ENCODE data around the gene SKIC3. TPM values are rescaled to one million over a fixed set of nuclear protein-coding genes. Genes with fewer than 3 reads are reported as not detected.

The SKIC3 gene
- total RNA-seq, 1 experiment from 2014 or later = 37.6 TPM

GRCh38 chr5:95555553-95555952, 776 bp upstream of the SKIC3 start:
- Histone ChIP-seq H3K9me3 (ENCODE audit: low read length) (no peaks in the 10 kb centered on the region), H3K79me2 (ENCODE audit: low read length) (peaks cover 64% of the 10 kb centered on the region), H3K27ac (ENCODE audit: low read length) (peak overlapping the region; percentile 74), H3K9me2 (replicated peaks; ENCODE audit: low read length) (no peaks in the 10 kb centered on the region), H3K4me3 (ENCODE audit: low read length) (peak overlapping the region; percentile 78), H3K27me3 (ENCODE audit: low read length) (no peaks in the 10 kb centered on the region), H3F3A (ENCODE audit: low read length, unreplicated experiment) (no peaks in the 10 kb centered on the region), H4K20me1 (ENCODE audit: low read length) (no peaks in the 10 kb centered on the region), H3K9ac (ENCODE audit: low read length) (peak overlapping the region; percentile 81), H2AFZ (ENCODE audit: low read length) (peak overlapping the region; percentile 88), H3K36me3 (ENCODE audit: low read depth, low read length) (no peaks in the 10 kb centered on the region; the same call in 1 of the 2 replicates), H3K4me1 (ENCODE audit: insufficient read depth, low read length) (peaks cover 9% of the 10 kb centered on the region), H3K4me2 (ENCODE audit: low read length) (peak overlapping the region; percentile 90)
- intact Hi-C loops (cut with micrococcal nuclease) = loop anchor here (1.0 to 10.0 kb wide), 5 partner anchors 10 to 269 kb away; partner anchors contain the start of genes GLRX, RFESD and RHOBTB3
- DNase-seq = peak; percentile 5
- no peak for ATAC-seq
- BruUV-seq (replicated peaks) = no TSS peak
- TF ChIP-seq EZH2phosphoT487 (IDR thresholded peaks at IDR 0.05; ENCODE audit: borderline replicate concordance, low read length) = no peak
- no peak for TF ChIP-seq EZH2 (IDR thresholded peaks at IDR 0.05; ENCODE audit: low read length, unreplicated experiment)
- TF ChIP-seq, protein P1, sequence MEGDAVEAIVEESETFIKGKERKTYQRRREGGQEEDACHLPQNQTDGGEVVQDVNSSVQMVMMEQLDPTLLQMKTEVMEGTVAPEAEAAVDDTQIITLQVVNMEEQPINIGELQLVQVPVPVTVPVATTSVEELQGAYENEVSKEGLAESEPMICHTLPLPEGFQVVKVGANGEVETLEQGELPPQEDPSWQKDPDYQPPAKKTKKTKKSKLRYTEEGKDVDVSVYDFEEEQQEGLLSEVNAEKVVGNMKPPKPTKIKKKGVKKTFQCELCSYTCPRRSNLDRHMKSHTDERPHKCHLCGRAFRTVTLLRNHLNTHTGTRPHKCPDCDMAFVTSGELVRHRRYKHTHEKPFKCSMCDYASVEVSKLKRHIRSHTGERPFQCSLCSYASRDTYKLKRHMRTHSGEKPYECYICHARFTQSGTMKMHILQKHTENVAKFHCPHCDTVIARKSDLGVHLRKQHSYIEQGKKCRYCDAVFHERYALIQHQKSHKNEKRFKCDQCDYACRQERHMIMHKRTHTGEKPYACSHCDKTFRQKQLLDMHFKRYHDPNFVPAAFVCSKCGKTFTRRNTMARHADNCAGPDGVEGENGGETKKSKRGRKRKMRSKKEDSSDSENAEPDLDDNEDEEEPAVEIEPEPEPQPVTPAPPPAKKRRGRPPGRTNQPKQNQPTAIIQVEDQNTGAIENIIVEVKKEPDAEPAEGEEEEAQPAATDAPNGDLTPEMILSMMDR (conservative IDR thresholded peaks at IDR 0.05; ENCODE audit: low read depth, low read length) = no peak
- ChIA-PET CTCF (interaction anchor here (0.5 kb wide), 1 partner anchor 271 kb away, joined by 3 read pairs; no protein-coding TSS in a partner anchor), POLR2A (ENCODE audit: unreplicated experiment) (interaction anchor here (0.5 to 0.7 kb wide), 3 partner anchors 215 to 514 kb away, joined by 3 to 4 read pairs (median 4); no protein-coding TSS in a partner anchor)

DNA sequence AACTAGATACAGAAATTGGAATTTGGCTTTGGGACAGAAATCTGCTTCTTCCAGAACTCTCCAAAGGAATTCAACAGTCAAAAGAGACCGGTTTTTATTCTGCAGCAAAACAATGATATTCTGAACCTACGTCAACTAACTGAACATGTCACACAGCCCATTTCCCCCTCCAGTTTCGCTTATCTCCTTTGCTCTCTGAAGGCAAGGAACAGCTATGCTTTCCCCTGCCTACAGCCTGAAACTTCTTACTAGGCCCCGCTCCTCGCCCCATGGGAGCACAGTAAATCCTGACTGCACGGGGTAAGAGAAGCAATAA, 488 bp downstream of the SKIC3 start:
- Histone ChIP-seq H3K4me3 (ENCODE audit: low read length) (peak overlapping the region; percentile 78), H3K9me3 (ENCODE audit: low read length) (no peaks in the 10 kb centered on the region), H3K36me3 (ENCODE audit: low read depth, low read length) (no peaks in the 10 kb centered on the region; the same call in 1 of the 2 replicates), H4K20me1 (ENCODE audit: low read length) (no peaks in the 10 kb centered on the region), H3K4me1 (ENCODE audit: insufficient read depth, low read length) (peaks cover 9% of the 10 kb centered on the region), H2AFZ (ENCODE audit: low read length) (peak overlapping the region; percentile 88), H3K9ac (ENCODE audit: low read length) (peak overlapping the region; percentile 81), H3K4me2 (ENCODE audit: low read length) (peak overlapping the region; percentile 90), H3K27me3 (ENCODE audit: low read length) (no peaks in the 10 kb centered on the region), H3F3A (ENCODE audit: low read length, unreplicated experiment) (no peaks in the 10 kb centered on the region), H3K27ac (ENCODE audit: low read length) (peak overlapping the region; percentile 74), H3K9me2 (replicated peaks; ENCODE audit: low read length) (no peaks in the 10 kb centered on the region), H3K79me2 (ENCODE audit: low read length) (peaks cover 71% of the 10 kb centered on the region)
- ATAC-seq = peak; percentile 45; the same call in 1 of the 2 replicates
- TF ChIP-seq EZH2 (IDR thresholded peaks at IDR 0.05; ENCODE audit: low read length, unreplicated experiment) = no peak
- TF ChIP-seq EZH2phosphoT487 (IDR thresholded peaks at IDR 0.05; ENCODE audit: borderline replicate concordance, low read length) = no peak
- TF ChIP-seq, protein P1 (conservative IDR thresholded peaks at IDR 0.05; ENCODE audit: low read depth, low read length) = no peak
- DNase-seq = no peak
- ChIA-PET CTCF (interaction anchor here (0.5 to 0.6 kb wide), 2 partner anchors 93 to 270 kb away, joined by 4 read pairs; partner anchors contain the start of gene RFESD), POLR2A (ENCODE audit: unreplicated experiment) (no interaction called here)
- intact Hi-C loops (cut with micrococcal nuclease) = loop anchor here (2.0 to 10.0 kb wide), 3 partner anchors 37 to 271 kb away; partner anchors contain the start of genes GLRX and RHOBTB3
- BruUV-seq (replicated peaks) = TSS peak; percentile 76

- Histone ChIP-seq H3F3A (ENCODE audit: low read length, unreplicated experiment) (no peaks in the 10 kb centered on the region), H3K4me1 (ENCODE audit: insufficient read depth, low read length) (0 out of 2 replicates have a peak, but pooled peaks cover 4% of the 10 kb centered on the region), H2AFZ (ENCODE audit: low read length) (no peak overlapping the region), H3K9me3 (ENCODE audit: low read length) (no peaks in the 10 kb centered on the region), H3K4me2 (ENCODE audit: low read length) (no peak overlapping the region), H3K27me3 (ENCODE audit: low read length) (no peaks in the 10 kb centered on the region), H3K79me2 (ENCODE audit: low read length) (peaks cover 37% of the 10 kb centered on the region), H4K20me1 (ENCODE audit: low read length) (no peaks in the 10 kb centered on the region), H3K36me3 (ENCODE audit: low read depth, low read length) (peaks cover 17% of the 10 kb centered on the region), H3K4me3 (ENCODE audit: low read length) (no peak overlapping the region), H3K27ac (ENCODE audit: low read length) (no peak overlapping the region), H3K9me2 (replicated peaks; ENCODE audit: low read length) (no peaks in the 10 kb centered on the region), H3K9ac (ENCODE audit: low read length) (no peak overlapping the region)
- no TSS peak for BruUV-seq (replicated peaks)
- TF ChIP-seq, protein P1 (conservative IDR thresholded peaks at IDR 0.05; ENCODE audit: low read depth, low read length) = no peak
- TF ChIP-seq EZH2phosphoT487 (IDR thresholded peaks at IDR 0.05; ENCODE audit: borderline replicate concordance, low read length) (no peak), EZH2 (IDR thresholded peaks at IDR 0.05; ENCODE audit: low read length, unreplicated experiment) (no peak)
- intact Hi-C loops (cut with micrococcal nuclease) = no loop called here
- ATAC-seq (no peak), DNase-seq (no peak)
- CTCF ChIA-PET = no interaction called here
- POLR2A ChIA-PET (ENCODE audit: unreplicated experiment) = no interaction called here
Observed at GRCh38 chr5:95549030-95549429, 5.7 kb downstream of the SKIC3 start.

All from PC-3 (cell line).